B cell (primary cell): ENCODE measurements around the gene COPS4. TPM values are rescaled to one million over a fixed set of nuclear protein-coding genes. Genes with fewer than 3 reads are reported as not detected.
A peak's percentile ranks its signal among the peaks of the same experiment; 100 is the strongest.

ENCODE experiments used
- ATAC-seq: fragments of 200-7000 bp; cut with Tn5 transposase; one replicate; pipeline ENCODE4 v1.10.0; 2021; ENCODE audit warnings: low read depth, mild to moderate bottlenecking, moderate number of reproducible peaks, moderate library complexity
- CTCF ChIA-PET: fragments of 350-600 bp; sonication (Branson Sonifier 250); formaldehyde crosslinking; loops from one replicate; lab custom pipeline; 2021; ENCODE audit warnings: antibody characterized with exemption, inconsistent platforms; lab: Charles Lee
- POLR2A ChIA-PET: fragments of 350-600 bp; sonication (Branson Sonifier 250); formaldehyde crosslinking; loops from one replicate; lab custom pipeline; 2021; ENCODE audit warnings: antibody characterized with exemption; lab: Charles Lee
- DNase-seq: peaks from one replicate; pipeline ENCODE4 v3.0.0; 2013
- H2AFZ ChIP-seq: 2 replicates; pipeline ENCODE4 v1.6.1; 2012; ENCODE audit warnings: mild to moderate bottlenecking, low read depth, low read length; ENCODE audit not compliant: insufficient read depth, poor library complexity, severe bottlenecking
- H3K27ac ChIP-seq, 2 donors: 1 replicate in 1 of 2; 2 replicates in 1 of 2; pipeline ENCODE4 v1.5.1; 2012 to 2013; ENCODE audit warnings: low read length in 2 of 2, mild to moderate bottlenecking in 2 of 2, moderate library complexity in 1 of 2
- H3K27me3 ChIP-seq, 4 experiments: fragments of 200-600 bp in 1 of 4; sonication (generic) in 1 of 4; replicated peaks in 1 of 4; 1 replicate in 2 of 4; 2 replicates in 2 of 4; pipeline versions ENCODE4 v1.6.1 to v1.7.0; 2013 to 2016; ENCODE audit warnings: low read length in 3 of 4, mild to moderate bottlenecking in 2 of 4, mixed read lengths in 1 of 4, moderate library complexity in 1 of 4; ENCODE audit not compliant: insufficient read depth in 4 of 4, control insufficient read depth in 3 of 4; ENCODE audit errors: control extremely low read depth in 1 of 4
- H3K36me3 ChIP-seq, 2 experiments: replicated peaks in 1 of 2; 1 replicate in 1 of 2; 2 replicates in 1 of 2; pipeline versions ENCODE4 v1.6.1 to v1.7.1; 2013; ENCODE audit warnings: low read length in 1 of 2; ENCODE audit not compliant: insufficient read depth in 2 of 2, control insufficient read depth in 1 of 2; ENCODE audit errors: control extremely low read depth in 1 of 2, extremely low read depth in 1 of 2
- H3K4me1 ChIP-seq, 2 donors: fragments of 200-600 bp in 1 of 2; sonication (generic) in 1 of 2; 1 replicate in 1 of 2; 2 replicates in 1 of 2; pipeline versions ENCODE4 v1.5.1 to v1.6.1; 2013 to 2017; ENCODE audit warnings: low read length in 2 of 2; ENCODE audit not compliant: control insufficient read depth in 2 of 2, insufficient read depth in 2 of 2
- H3K4me2 ChIP-seq: replicated peaks from 2 replicates; pipeline ENCODE3; 2012; ENCODE audit warnings: mild to moderate bottlenecking, low read depth, low read length; ENCODE audit not compliant: poor library complexity, severe bottlenecking
- H3K4me3 ChIP-seq, 5 experiments: fragments of 200-600 bp in 1 of 5; sonication (generic) in 1 of 5; 1 replicate in 3 of 5; 2 replicates in 2 of 5; pipeline versions ENCODE4 v1.5.1 to v1.7.0; 2011 to 2016; ENCODE audit warnings: low read length in 4 of 5, mild to moderate bottlenecking in 4 of 5, low read depth in 2 of 5, control low read depth in 1 of 5, moderate library complexity in 1 of 5; ENCODE audit not compliant: insufficient read depth in 1 of 5; ENCODE audit errors: control extremely low read depth in 1 of 5, extremely low read depth in 1 of 5
- H3K79me2 ChIP-seq: fragments of 200-600 bp; sonication (generic); one replicate; pipeline ENCODE4 v1.6.0; 2016; ENCODE audit warnings: low read length; ENCODE audit not compliant: control insufficient read depth, insufficient read depth
- H3K9ac ChIP-seq: fragments of 200-600 bp; sonication (generic); 2 replicates; pipeline ENCODE4 v1.6.1; 2017; ENCODE audit warnings: mild to moderate bottlenecking, low read length, moderate library complexity
- H3K9me3 ChIP-seq, 3 donors: one replicate each; pipeline versions ENCODE4 v1.6.1 to v1.7.1; 2013; ENCODE audit warnings: low read length in 2 of 3; ENCODE audit not compliant: control insufficient read depth in 2 of 3, insufficient read depth in 1 of 3; ENCODE audit errors: control extremely low read depth in 1 of 3
- H4K20me1 ChIP-seq: 2 replicates; pipeline ENCODE4 v1.6.0; 2012; ENCODE audit warnings: mild to moderate bottlenecking, low read length; ENCODE audit not compliant: insufficient read depth, control insufficient read depth, poor library complexity, severe bottlenecking
- H3K27ac Mint-ChIP-seq: one replicate; pipeline ENCODE4 v1.8.0; 2021; ENCODE audit warnings: mixed read lengths
- H3K27me3 Mint-ChIP-seq: one replicate; pipeline ENCODE4 v1.8.0; 2021; ENCODE audit warnings: mixed read lengths
- H3K4me1 Mint-ChIP-seq: one replicate; pipeline ENCODE4 v1.8.0; 2021; ENCODE audit warnings: mixed read lengths
- H3K4me3 Mint-ChIP-seq: one replicate; pipeline ENCODE4 v1.8.0; 2021; ENCODE audit warnings: mixed read lengths
- H3K9me3 Mint-ChIP-seq: one replicate; pipeline ENCODE4 v1.8.0; 2022; ENCODE audit warnings: mixed read lengths; ENCODE audit not compliant: insufficient read depth
- EZH2 ChIP-seq: IDR thresholded peaks from 2 replicates; pipeline ENCODE4 v1.6.1; 2012; ENCODE audit warnings: borderline replicate concordance, low read depth, mild to moderate bottlenecking, moderate library complexity, low read length; ENCODE audit not compliant: insufficient read depth, poor library complexity, severe bottlenecking
- WGBS: methylation state at CpG from one replicate; pipeline ENCODE4 v1.1.5; 2013; ENCODE audit warnings: missing lambda C conversion rate; ENCODE audit not compliant: insufficient coverage; 5-methylcytosine and 5-hydroxymethylcytosine counted together
- intact Hi-C: fragments of 100-400 bp; cut with micrococcal nuclease; formaldehyde crosslinking; loops from one replicate; pipeline ENCODE4 v1.10.0; 2022
- polyA plus RNA-seq: library from polyadenylated mRNA; depleted of rRNA; stranded (reverse); fragments of >200 nt; gene quantifications from 2 replicates; pipeline ENCODE4 v1.2.3, GENCODE V29; 2012
- total RNA-seq, 2 donors: library from RNA; stranded (reverse); fragments of 120-200 nt in 1 of 2; gene quantifications; 1 replicate in 1 of 2; 2 replicates in 1 of 2; pipeline versions ENCODE4 v1.2.3 to v1.2.4, GENCODE V29; 2013 to 2022
- TF ChIP-seq, protein P1 (sequence below): fragments of 200-600 bp; IDR thresholded peaks from one replicate; pipeline ENCODE4 v1.8.0; 2022; ENCODE audit warnings: antibody characterized with exemption, mild to moderate bottlenecking

The COPS4 gene
- total and polyA plus RNA-seq, 2 donors (not counting 1 experiment from before 2014, with no cell fraction given), result 12.0 to 24.5 TPM

DNA sequence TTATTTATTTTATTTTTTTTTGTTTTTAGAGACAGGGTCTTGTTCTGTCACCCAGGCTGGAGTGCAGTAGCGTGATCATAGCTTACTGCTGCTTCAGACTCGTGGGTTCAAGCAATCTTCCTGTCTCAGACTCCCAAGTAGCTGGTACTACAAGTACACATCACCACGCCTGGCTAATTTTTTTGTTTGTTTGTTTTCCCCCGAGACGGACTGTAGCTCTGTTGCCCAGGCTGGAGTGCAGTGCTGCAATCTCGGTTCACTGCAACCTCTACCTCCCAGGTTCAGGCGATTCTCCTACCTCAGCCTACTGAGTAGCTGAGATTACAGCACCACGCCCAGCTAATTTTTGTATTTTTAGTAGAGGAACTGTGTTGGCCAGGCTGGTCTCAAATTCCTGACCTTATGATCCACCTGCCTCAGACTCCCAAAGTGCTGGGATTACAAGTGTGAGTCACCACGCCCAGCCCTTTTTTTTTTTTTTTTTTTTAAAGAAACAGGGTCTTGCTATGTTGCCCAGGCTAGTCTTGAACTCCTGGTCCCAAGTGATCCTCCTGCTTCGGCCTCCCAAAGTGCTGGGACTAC is 32.2 kb downstream of the COPS4 start:
- TF ChIP-seq EZH2, result no peak
- TF ChIP-seq, protein P1, sequence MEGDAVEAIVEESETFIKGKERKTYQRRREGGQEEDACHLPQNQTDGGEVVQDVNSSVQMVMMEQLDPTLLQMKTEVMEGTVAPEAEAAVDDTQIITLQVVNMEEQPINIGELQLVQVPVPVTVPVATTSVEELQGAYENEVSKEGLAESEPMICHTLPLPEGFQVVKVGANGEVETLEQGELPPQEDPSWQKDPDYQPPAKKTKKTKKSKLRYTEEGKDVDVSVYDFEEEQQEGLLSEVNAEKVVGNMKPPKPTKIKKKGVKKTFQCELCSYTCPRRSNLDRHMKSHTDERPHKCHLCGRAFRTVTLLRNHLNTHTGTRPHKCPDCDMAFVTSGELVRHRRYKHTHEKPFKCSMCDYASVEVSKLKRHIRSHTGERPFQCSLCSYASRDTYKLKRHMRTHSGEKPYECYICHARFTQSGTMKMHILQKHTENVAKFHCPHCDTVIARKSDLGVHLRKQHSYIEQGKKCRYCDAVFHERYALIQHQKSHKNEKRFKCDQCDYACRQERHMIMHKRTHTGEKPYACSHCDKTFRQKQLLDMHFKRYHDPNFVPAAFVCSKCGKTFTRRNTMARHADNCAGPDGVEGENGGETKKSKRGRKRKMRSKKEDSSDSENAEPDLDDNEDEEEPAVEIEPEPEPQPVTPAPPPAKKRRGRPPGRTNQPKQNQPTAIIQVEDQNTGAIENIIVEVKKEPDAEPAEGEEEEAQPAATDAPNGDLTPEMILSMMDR, result no peak
- WGBS, result 98% methylated on average over 6 of the region's 10 CpGs
- H3K27me3 Mint-ChIP-seq, result no peaks in the 10 kb centered on the region
- intact Hi-C loops, result no loop called here
- no peak overlapping the region for H3K27ac Mint-ChIP-seq
- Histone ChIP-seq H3K4me1 (no peaks in the 10 kb centered on the region), H4K20me1 (no peaks in the 10 kb centered on the region), H3K9ac (no peak overlapping the region), H3K27ac (no peak overlapping the region), H3K4me2 (no peak overlapping the region), H3K9me3 (no peaks in the 10 kb centered on the region), H3K79me2 (no peaks in the 10 kb centered on the region), H3K27me3 (no peaks in the 10 kb centered on the region), H3K36me3 (peaks cover 8 to 43% of the 10 kb centered on the region in 2 experiments), H2AFZ (no peak overlapping the region), H3K4me3 (no peak overlapping the region)
- CTCF ChIA-PET, result interaction anchor here (0.5 to 1.6 kb wide), 4 partner anchors 9 to 213 kb away, joined by 3 to 6 read pairs (median 3); no protein-coding TSS in a partner anchor
- no peaks in the 10 kb centered on the region for H3K9me3 Mint-ChIP-seq
- H3K4me1 Mint-ChIP-seq, result no peaks in the 10 kb centered on the region
- ATAC-seq, result no peak
- DNase-seq, result no peak
- POLR2A ChIA-PET, result no interaction called here
- no peak overlapping the region for H3K4me3 Mint-ChIP-seq

DNA sequence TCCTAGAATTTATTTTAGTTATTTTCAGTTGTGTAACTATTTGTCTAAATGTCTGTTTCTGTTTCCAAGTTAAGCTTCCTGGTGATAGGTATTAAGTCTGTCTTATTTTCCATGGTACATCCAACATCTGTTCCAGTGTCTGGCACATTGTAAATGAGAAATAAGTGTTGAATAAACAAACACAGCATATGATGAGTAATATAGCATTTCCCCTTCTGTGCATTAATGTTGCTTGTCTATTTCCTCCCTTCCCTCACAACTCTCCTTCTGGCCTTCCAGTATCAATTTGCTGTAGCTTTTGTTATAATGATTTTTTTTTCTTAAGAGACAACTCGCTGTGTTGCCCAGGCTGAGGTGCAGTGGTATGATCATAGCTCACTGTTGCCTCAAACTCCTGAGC is 36.1 kb downstream of the COPS4 start:
- Histone ChIP-seq H3K4me1 (peaks cover 15 to 19% of the 10 kb centered on the region in 2 donors), H3K36me3 (peaks cover 10 to 22% of the 10 kb centered on the region in 2 experiments), H3K4me2 (no peak overlapping the region), H3K9me3 (no peaks in the 10 kb centered on the region), H3K4me3 (no peak overlapping the region), H3K79me2 (no peaks in the 10 kb centered on the region), H3K9ac (no peak overlapping the region), H3K27ac (peak overlapping the region in 1 of 2 donors; percentile 21), H4K20me1 (no peaks in the 10 kb centered on the region), H2AFZ (no peak overlapping the region), H3K27me3 (no peaks in the 10 kb centered on the region)
- H3K27ac Mint-ChIP-seq, result no peak overlapping the region
- POLR2A ChIA-PET, result interaction anchor here (0.5 to 1.2 kb wide), 3 partner anchors 13 to 213 kb away, joined by 3 to 6 read pairs (median 3); partner anchors contain the start of gene COQ2
- CTCF ChIA-PET, result interaction anchor here (0.8 to 7.7 kb wide), 11 partner anchors 13 to 210 kb away, joined by 3 to 139 read pairs (median 5); partner anchors contain the start of gene COQ2
- H3K4me3 Mint-ChIP-seq, result no peak overlapping the region
- H3K9me3 Mint-ChIP-seq, result no peaks in the 10 kb centered on the region
- TF ChIP-seq, protein P1, result no peak
- TF ChIP-seq EZH2, result no peak
- intact Hi-C loops, result no loop called here
- no CpG with 5 or more reads among the region's 1 CpG for WGBS
- no peaks in the 10 kb centered on the region for H3K27me3 Mint-ChIP-seq
- H3K4me1 Mint-ChIP-seq, result peaks cover 14% of the 10 kb centered on the region
- DNase-seq, result no peak
- no peak for ATAC-seq
